HCT116 (cell line): ENCODE measurements around the gene BCO1. TPM values are rescaled to one million over a fixed set of nuclear protein-coding genes. Genes with fewer than 3 reads are reported as not detected.

Experiments used
- ATAC-seq: fragments of 200-7000 bp; cut with Tn5 transposase; 2 replicates; pipeline ENCODE4 v1.9.1; 2020; ENCODE audit warnings: mild to moderate bottlenecking, moderate library complexity
- BruUV-seq: library from RNA; stranded (reverse); fragments of 400-500 nt; replicated peaks from 2 replicates; lab custom pipeline; 2021; lab: Mats Ljungman, UMichigan
- CTCF ChIA-PET: fragments of 300-600 bp; sonication (Branson Sonifier 250); formaldehyde crosslinking; loops from one replicate; lab custom pipeline; 2021; ENCODE audit warnings: antibody characterized with exemption; lab: Charles Lee
- POLR2A ChIA-PET: fragments of 300-600, 350-600 bp; sonication (Branson Sonifier 250); formaldehyde crosslinking; loops from one replicate; lab custom pipeline; 2021; ENCODE audit warnings: antibody characterized with exemption; lab: Charles Lee
- RAD21 ChIA-PET, 2 experiments: fragments of 300-600 bp; sonication (Branson Sonifier 250); formaldehyde crosslinking; loops; one replicate each; lab custom pipeline; 2023; ENCODE audit warnings: low total read pairs in 2 of 2; ENCODE audit not compliant: uncharacterized antibody in 2 of 2, unreplicated experiment in 2 of 2, low non-redundant PET in 1 of 2; lab: Charles Lee
- DNase-seq: peaks from one replicate; pipeline ENCODE4 v3.0.0-alpha.2; 2010; ENCODE audit warnings: low read depth, low spot score
- H2AFZ ChIP-seq: fragments of 200-600 bp; shearing (Covaris generic), sonication (generic); 2 replicates; pipeline ENCODE4 v1.6.1; 2017; ENCODE audit warnings: low read depth, mixed run types, mixed read lengths, antibody characterized with exemption, low read length; ENCODE audit not compliant: poor library complexity, severe bottlenecking
- H3K27ac ChIP-seq: 2 replicates; pipeline ENCODE4 v1.5.1; 2012; ENCODE audit warnings: low read depth, low read length
- H3K27me3 ChIP-seq: fragments of 200-600 bp; sonication (generic); 2 replicates; pipeline ENCODE4 v1.6.1; 2016; ENCODE audit warnings: mixed run types, low read length, mixed read lengths; ENCODE audit not compliant: insufficient read depth
- H3K36me3 ChIP-seq, 2 experiments: fragments of 200-500 bp in 1 of 2; fragments of 200-600 bp in 1 of 2; sonication (Bioruptor generic) in 1 of 2; sonication (generic) in 1 of 2; 2 replicates each; pipeline versions ENCODE4 v1.5.1 to v1.6.1; 2014 to 2016; ENCODE audit warnings: low read length in 2 of 2, inconsistent platforms in 1 of 2, mixed read lengths in 1 of 2, mixed run types in 1 of 2; ENCODE audit not compliant: insufficient read depth in 2 of 2, control insufficient read depth in 1 of 2
- H3K4me1 ChIP-seq, 2 experiments: fragments of 200-600 bp in 1 of 2; sonication (generic) in 1 of 2; 2 replicates each; pipeline versions ENCODE4 v1.5.1 to v1.6.1; 2012 to 2017; ENCODE audit warnings: low read length in 2 of 2, inconsistent platforms in 1 of 2, mild to moderate bottlenecking in 1 of 2, mixed read lengths in 1 of 2, mixed run types in 1 of 2, moderate library complexity in 1 of 2; ENCODE audit not compliant: insufficient read depth in 2 of 2, control insufficient read depth in 1 of 2
- H3K4me2 ChIP-seq: fragments of 200-600 bp; sonication (generic); 2 replicates; pipeline ENCODE4 v1.6.1; 2017; ENCODE audit warnings: mixed run types, low read length, mixed read lengths
- H3K4me3 ChIP-seq, 2 experiments: fragments of 200-600 bp in 1 of 2; sonication (generic) in 1 of 2; replicated peaks in 1 of 2; 2 replicates each; pipeline ENCODE4 v1.5.1; 2011 to 2016; ENCODE audit warnings: low read length in 2 of 2, control low read depth in 1 of 2, low read depth in 1 of 2, mild to moderate bottlenecking in 1 of 2, mixed read lengths in 1 of 2, mixed run types in 1 of 2
- H3K79me2 ChIP-seq: fragments of 200-600 bp; sonication (generic); 2 replicates; pipeline ENCODE4 v1.6.1; 2017; ENCODE audit warnings: mild to moderate bottlenecking, mixed run types, low read length, moderate library complexity, mixed read lengths; ENCODE audit not compliant: insufficient read depth
- H3K9ac ChIP-seq: fragments of 200-600 bp; sonication (generic); 2 replicates; pipeline ENCODE4 v1.6.1; 2016; ENCODE audit warnings: low read length, mixed read lengths
- H3K9me2 ChIP-seq: fragments of 200-600 bp; sonication (generic), shearing (Covaris generic); 2 replicates; pipeline ENCODE4 v1.6.1; 2017; ENCODE audit warnings: mixed run types, mild to moderate bottlenecking, moderate library complexity; ENCODE audit not compliant: insufficient read depth
- H3K9me3 ChIP-seq, 2 experiments: fragments of 200-500 bp in 1 of 2; fragments of 200-600 bp in 1 of 2; sonication (Bioruptor generic) in 1 of 2; sonication (generic) in 1 of 2; 2 replicates each; pipeline ENCODE4 v1.6.1; 2014 to 2017; ENCODE audit warnings: low read length in 2 of 2, mixed read lengths in 2 of 2, inconsistent platforms in 1 of 2, low read depth in 1 of 2, mild to moderate bottlenecking in 1 of 2, mixed run types in 1 of 2, moderate library complexity in 1 of 2; ENCODE audit not compliant: control insufficient read depth in 1 of 2, insufficient read depth in 1 of 2
- H4K20me1 ChIP-seq: fragments of 200-600 bp; sonication (generic), shearing (Covaris generic); 2 replicates; pipeline ENCODE4 v1.6.1; 2017; ENCODE audit warnings: mixed run types, mild to moderate bottlenecking, moderate library complexity; ENCODE audit not compliant: insufficient read depth
- ATF3 ChIP-seq: IDR thresholded peaks from 2 replicates; pipeline ENCODE4 v1.6.1; 2012
- CBX3 ChIP-seq: IDR thresholded peaks from 2 replicates; pipeline ENCODE4 v1.6.1; 2012; ENCODE audit warnings: low read depth
- CEBPB ChIP-seq: IDR thresholded peaks from 2 replicates; pipeline ENCODE4 v1.6.1; 2012; ENCODE audit warnings: low read depth
- CTCF ChIP-seq, 3 experiments: fragments of 200-600 bp in 1 of 3; sonication (generic) in 1 of 3; IDR thresholded peaks in 2 of 3; conservative IDR thresholded peaks in 1 of 3; 2 replicates each; pipeline ENCODE4 v1.5.1; 2012 to 2017; ENCODE audit warnings: low read depth in 2 of 3, low read length in 2 of 3, antibody characterized with exemption in 1 of 3, borderline replicate concordance in 1 of 3, control low read depth in 1 of 3, mild to moderate bottlenecking in 1 of 3, mixed read lengths in 1 of 3, mixed run types in 1 of 3, moderate library complexity in 1 of 3; ENCODE audit not compliant: insufficient read depth in 1 of 3
- EGR1 ChIP-seq: IDR thresholded peaks from 2 replicates; pipeline ENCODE4 v1.6.1; 2012; ENCODE audit warnings: low read depth
- ELF1 ChIP-seq: IDR thresholded peaks from 2 replicates; pipeline ENCODE4 v1.6.1; 2012; ENCODE audit warnings: low read depth, borderline replicate concordance
- EZH2 ChIP-seq: fragments of 200-600 bp; sonication (generic); IDR thresholded peaks from 2 replicates; pipeline ENCODE4 v1.6.1; 2017; ENCODE audit warnings: antibody characterized with exemption, mixed run types
- EZH2phosphoT487 ChIP-seq: fragments of 200-600 bp; IDR thresholded peaks from 2 replicates; pipeline ENCODE4 v1.6.1; 2018; ENCODE audit warnings: antibody characterized with exemption, borderline replicate concordance
- FOSL1 ChIP-seq: IDR thresholded peaks from 2 replicates; pipeline ENCODE4 v1.6.1; 2012; ENCODE audit warnings: low read depth
- MAX ChIP-seq: IDR thresholded peaks from 2 replicates; pipeline ENCODE4 v1.6.1; 2012
- POLR2A ChIP-seq: IDR thresholded peaks from 2 replicates; pipeline ENCODE4 v1.7.0; 2011; ENCODE audit warnings: borderline replicate concordance; ENCODE audit not compliant: insufficient read depth, insufficient read length; ENCODE audit errors: extremely low read depth
- POLR2AphosphoS5 ChIP-seq: IDR thresholded peaks from 2 replicates; pipeline ENCODE4 v1.6.1; 2011; ENCODE audit warnings: mild to moderate bottlenecking, low read depth, low read length, moderate library complexity
- RAD21 ChIP-seq: IDR thresholded peaks from 2 replicates; pipeline ENCODE4 v1.6.1; 2012; ENCODE audit warnings: low read depth, mild to moderate bottlenecking
- SP1 ChIP-seq: IDR thresholded peaks from 2 replicates; pipeline ENCODE4 v1.6.1; 2012; ENCODE audit warnings: low read depth
- SRF ChIP-seq: IDR thresholded peaks from 2 replicates; pipeline ENCODE4 v1.6.1; 2012; ENCODE audit warnings: low read depth
- intact Hi-C: fragments of 100-400 bp; cut with micrococcal nuclease; formaldehyde crosslinking; loops from 2 replicates; pipeline ENCODE4 v1.10.0; 2022
- total RNA-seq: library from RNA; stranded (reverse); gene quantifications from one replicate; pipeline ENCODE4 v1.2.1, GENCODE V29; 2021; ENCODE audit not compliant: unreplicated experiment

BCO1 gene
- total RNA-seq, 1 experiment from 2014 or later: not detected

GRCh38 chr16:81329947-81330346, 91.5 kb downstream of the BCO1 start:
- DNase-seq: no peak
- Histone ChIP-seq H3K36me3 (no peaks in the 10 kb centered on the region), H3K27ac (no peak overlapping the region), H3K9ac (no peak overlapping the region), H3K9me3 (no peaks in the 10 kb centered on the region), H3K27me3 (no peaks in the 10 kb centered on the region), H3K4me1 (no peaks in the 10 kb centered on the region), H3K4me2 (no peak overlapping the region), H2AFZ (no peak overlapping the region), H3K9me2 (no peaks in the 10 kb centered on the region), H4K20me1 (no peaks in the 10 kb centered on the region), H3K79me2 (peaks cover 66% of the 10 kb centered on the region), H3K4me3 (no peak overlapping the region)
- no peak for TF ChIP-seq EZH2phosphoT487
- TF ChIP-seq POLR2A: no peak
- TF ChIP-seq EZH2: no peak
- TF ChIP-seq ATF3: no peak
- TF ChIP-seq MAX: no peak
- no peak for TF ChIP-seq SRF
- RAD21 ChIA-PET: no interaction called here
- CTCF ChIA-PET: no interaction called here
- POLR2A ChIA-PET: no interaction called here
- intact Hi-C loops: no loop called here
- no peak for ATAC-seq
- no TSS peak for BruUV-seq

DNA sequence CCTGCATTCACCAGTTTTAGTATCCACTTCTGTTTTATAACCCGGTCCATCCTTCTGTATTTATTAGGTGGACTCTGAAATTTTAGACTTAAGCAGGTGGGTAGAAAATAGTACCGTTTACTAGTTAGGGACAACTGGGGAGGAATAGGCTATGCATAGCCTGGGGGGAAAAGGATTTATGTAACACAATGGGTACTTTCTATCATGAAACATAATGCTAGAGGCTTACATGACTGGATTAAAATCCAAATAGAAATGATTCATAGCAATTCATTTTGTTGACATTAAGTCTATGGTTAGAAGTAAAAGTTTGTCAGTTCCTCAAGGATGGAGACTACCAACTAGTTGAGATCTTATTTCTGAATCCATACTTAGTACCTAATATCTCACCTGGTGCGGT, 94.9 kb downstream of the BCO1 start:
- Histone ChIP-seq H3K36me3 (no peaks in the 10 kb centered on the region), H3K27ac (no peak overlapping the region), H2AFZ (no peak overlapping the region), H3K9me3 (no peaks in the 10 kb centered on the region), H3K27me3 (no peaks in the 10 kb centered on the region), H3K9me2 (no peaks in the 10 kb centered on the region), H4K20me1 (no peaks in the 10 kb centered on the region), H3K4me2 (no peak overlapping the region), H3K9ac (no peak overlapping the region), H3K4me3 (no peak overlapping the region), H3K4me1 (no peaks in the 10 kb centered on the region), H3K79me2 (peaks cover 60% of the 10 kb centered on the region)
- BruUV-seq: no TSS peak
- intact Hi-C loops: no loop called here
- DNase-seq (no peak), ATAC-seq (no peak)
- TF ChIP-seq RAD21 (no peak), CBX3 (no peak), ELF1 (no peak), EZH2phosphoT487 (no peak), EGR1 (no peak), FOSL1 (no peak), CTCF (IDR thresholded peaks at IDR 0.05 in 2 of 3, conservative IDR thresholded peaks at IDR 0.05 in 1 of 3; ENCODE audit: borderline replicate concordance in 1 of 3, insufficient read depth in 1 of 3, low read depth in 2 of 3, low read length in 2 of 3) (no peak), ATF3 (no peak), CEBPB (no peak), POLR2AphosphoS5 (no peak), SP1 (no peak), SRF (no peak)
- ChIA-PET CTCF (no interaction called here), POLR2A (no interaction called here), RAD21 (no interaction called here)
